SK-MEL-5 (cell line): ENCODE measurements around the gene PHKA2. TPM values are rescaled to one million over a fixed set of nuclear protein-coding genes. Genes with fewer than 3 reads are reported as not detected.
A peak's percentile ranks its signal among the peaks of the same experiment; 100 is the strongest.

Experiments
- DNase-seq: peaks from one replicate; pipeline ENCODE4 v3.0.0-alpha.2; 2016; ENCODE audit warnings: low read depth, low spot score
- in situ Hi-C: cut with HindIII; loops from 2 replicates; pipeline ENCODE4 v1.10.0; 2016; ENCODE audit warnings: low sequenced_read_pairs, high pct_unique_total_duplicates, low pct_unique_long_range_greater_than_20kb
- total RNA-seq: library from RNA; depleted of rRNA; stranded (reverse); fragments of >200 nt; shearing (Covaris generic); gene quantifications from 2 replicates; pipeline ENCODE4 v1.2.3, GENCODE V29; 2014

PHKA2 gene
- total RNA-seq, 1 experiment from 2014 or later: 4.3 TPM

DNA sequence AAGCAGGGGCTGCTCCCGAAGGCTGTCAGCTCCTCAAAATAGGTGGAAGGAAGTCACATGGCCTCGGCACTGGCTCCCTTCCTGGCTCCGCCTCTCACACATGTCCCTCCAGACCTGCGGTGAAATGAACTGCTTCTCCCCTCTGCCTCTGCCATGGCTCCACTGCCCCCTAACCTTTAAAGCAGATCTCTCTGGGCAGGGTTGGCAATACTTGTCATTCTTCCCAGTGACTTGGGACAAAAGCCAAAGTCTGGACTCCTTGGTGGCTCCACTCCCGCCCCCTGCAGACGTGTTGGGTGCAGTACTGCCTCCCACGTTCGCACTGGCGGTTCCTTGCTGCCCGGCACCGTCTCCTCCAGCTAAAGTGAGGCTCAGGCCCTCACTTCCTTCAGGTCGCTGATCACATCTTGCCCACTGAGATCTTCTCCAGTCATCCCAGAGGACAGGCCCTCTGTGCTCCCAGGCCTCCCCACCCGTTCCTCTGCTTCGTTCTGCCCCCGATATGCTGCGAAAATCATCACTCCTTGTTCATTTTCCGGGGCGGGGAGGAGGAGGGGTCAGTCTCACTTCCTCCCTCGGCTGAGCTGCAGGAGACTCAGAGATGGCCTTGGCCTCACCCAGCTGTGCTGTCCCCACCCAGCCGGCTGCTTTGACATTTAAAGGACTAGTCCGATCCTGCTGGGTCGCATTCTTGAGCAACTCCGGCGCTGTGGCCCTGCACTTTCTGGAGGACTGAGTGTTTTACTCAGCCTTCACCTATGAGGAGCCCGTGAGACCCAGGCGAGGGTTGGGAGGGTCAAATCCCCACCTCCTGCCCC, 97.4 kb downstream of the PHKA2 start:
- in situ Hi-C loops: no loop called here

GRCh38 chrX:18886005-18886343, 97.9 kb downstream of the PHKA2 start:
- in situ Hi-C loops: no loop called here

More for the DNA sequence above, 97.4 kb downstream of the PHKA2 start:
- peak; percentile 7 for DNase-seq

GRCh38 chrX:18885328-18886004, 98.4 kb downstream of the PHKA2 start:
- in situ Hi-C loops: no loop called here
- no peak for DNase-seq

More at GRCh38 chrX:18886005-18886343, 97.9 kb downstream of the PHKA2 start:
- DNase-seq: no peak

GRCh38 chrX:18884916-18885315, 99.0 kb downstream of the PHKA2 start:
- DNase-seq: no peak
- in situ Hi-C loops: no loop called here

GRCh38 chrX:18883961-18884765, 99.8 kb downstream of the PHKA2 start:
- in situ Hi-C loops: no loop called here
- no peak for DNase-seq

- in situ Hi-C loops: no loop called here
- DNase-seq: no peak
Measured at GRCh38 chrX:18883234-18883960, 100.5 kb downstream of the PHKA2 start.

GRCh38 chrX:18879144-18879543, 104.8 kb downstream of the PHKA2 start:
- in situ Hi-C loops: no loop called here

DNA sequence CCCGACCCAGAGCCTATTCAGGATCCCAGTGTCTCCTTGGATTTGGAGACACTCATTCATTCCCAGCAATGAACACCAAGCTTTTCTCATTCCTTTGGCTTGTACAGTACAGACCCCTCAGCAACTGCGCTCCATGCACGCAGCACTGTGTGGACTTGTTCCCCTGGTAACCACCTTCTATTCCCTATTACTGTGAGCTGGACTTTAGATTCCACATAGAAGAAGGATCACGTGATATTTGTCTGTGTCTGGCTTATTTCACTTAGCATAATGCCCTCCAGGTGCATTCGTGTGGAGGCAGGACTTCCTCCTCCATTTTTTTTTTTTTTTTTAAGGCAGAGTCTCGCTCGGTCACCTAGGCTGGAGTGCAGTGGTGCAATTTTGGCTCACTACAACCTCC, 106.4 kb downstream of the PHKA2 start:
- in situ Hi-C loops: no loop called here
- no peak for DNase-seq

More at GRCh38 chrX:18879144-18879543, 104.8 kb downstream of the PHKA2 start:
- no peak for DNase-seq

DNA sequence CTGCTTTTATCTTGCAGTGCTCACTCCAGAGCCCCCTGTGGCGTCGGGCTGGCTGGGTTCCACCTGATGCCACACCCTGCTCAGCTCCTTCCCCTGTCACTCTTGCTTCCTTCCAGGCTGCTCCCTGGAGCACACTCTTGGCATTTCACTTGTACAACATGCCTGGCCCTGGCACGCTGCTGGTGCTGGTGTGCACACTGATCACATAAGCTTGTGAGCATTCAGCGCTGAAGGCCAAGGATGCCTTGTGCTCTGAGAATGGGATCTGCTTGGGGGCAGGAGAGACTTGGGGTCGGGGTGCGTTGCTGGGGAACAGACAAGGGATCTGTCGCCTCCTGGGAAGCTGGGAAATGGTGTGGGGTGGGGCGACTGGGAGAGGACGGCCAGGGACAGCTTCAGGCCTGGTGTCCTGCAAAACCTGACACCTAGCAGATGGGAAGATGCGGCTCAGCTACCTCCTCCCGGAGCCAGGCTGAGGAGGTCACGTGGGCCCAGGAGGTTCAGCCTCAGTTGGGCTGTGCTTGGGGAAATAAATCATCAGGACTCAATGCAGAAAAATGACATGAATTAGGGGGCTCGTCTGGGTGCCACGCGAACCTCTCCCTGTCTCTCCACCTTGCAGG, 108.5 kb downstream of the PHKA2 start:
- in situ Hi-C loops: no loop called here
- no peak for DNase-seq

GRCh38 chrX:18874560-18875255, 109.2 kb downstream of the PHKA2 start:
- DNase-seq: no peak
- in situ Hi-C loops: no loop called here

GRCh38 chrX:18873836-18874235, 110.1 kb downstream of the PHKA2 start:
- in situ Hi-C loops: no loop called here
- DNase-seq: no peak

GRCh38 chrX:18873189-18873791, 110.6 kb downstream of the PHKA2 start:
- in situ Hi-C loops: no loop called here
- peak; percentile 70 for DNase-seq

- in situ Hi-C loops: no loop called here
- no peak for DNase-seq
Measured at GRCh38 chrX:18872621-18873020, 111.3 kb downstream of the PHKA2 start.

DNA sequence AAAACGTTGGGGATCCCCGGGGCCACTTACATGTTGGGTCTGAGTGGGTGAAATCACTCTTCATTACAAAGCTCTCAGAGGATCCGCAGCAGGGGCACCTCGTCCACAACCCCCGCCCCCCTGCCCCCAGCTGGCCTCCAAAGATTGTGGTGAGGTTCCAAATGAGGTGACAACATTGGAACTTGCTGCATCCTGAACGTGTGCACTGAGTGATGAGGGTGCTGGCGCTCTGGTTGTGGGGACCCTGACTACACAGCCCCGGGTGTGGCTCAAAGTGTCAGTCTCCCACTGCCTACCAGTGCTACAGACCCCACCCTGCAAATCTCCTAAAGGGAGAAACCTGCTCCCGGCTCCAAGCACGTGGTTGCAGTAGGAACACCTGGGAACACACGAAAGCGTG, 111.9 kb downstream of the PHKA2 start:
- in situ Hi-C loops: no loop called here
- DNase-seq: no peak

GRCh38 chrX:18871161-18871890, 112.6 kb downstream of the PHKA2 start:
- DNase-seq: peak; percentile 55
- in situ Hi-C loops: no loop called here

GRCh38 chrX:18864390-18864920, 119.5 kb downstream of the PHKA2 start:
- in situ Hi-C loops: no loop called here
- DNase-seq: no peak
